Stimulated activated CD4-positive, alpha-beta T cell treated with anti-CD3 and anti-CD28 coated beads, Interleukin-1b, Interleukin-23, amount 100 ng/mL, for 4 hours (primary cell): Measurements from ENCODE around the gene DCST2.

Experiments used
- DNase-seq, 2 donors: peaks; one replicate each; pipeline ENCODE4 v3.0.0-alpha.2; 2020; ENCODE audit warnings: low read depth in 2 of 2

Gene DCST2

GRCh38 chr1:155033524-155033923, at the start of gene DCST2, which contains the start of gene DCST1:
Gene DCST2, minus strand, starts transcription at chr1:155033781. Its CDS starts 80 bp downstream, at chr1:155033701.
Gene DCST1, plus strand, starts transcription at chr1:155033824. Its CDS starts 213 bp downstream, at chr1:155034037.
- DNase-seq = no peak

- no peak for DNase-seq
These were observed 49.5 kb upstream of the DCST2 start for GRCh38 chr1:155083052-155083541.

GRCh38 chr1:155082301-155083051, 48.9 kb upstream of the DCST2 start:
- no peak for DNase-seq

GRCh38 chr1:155081472-155082300, 48.1 kb upstream of the DCST2 start:
- no peak for DNase-seq

GRCh38 chr1:155080312-155081228, 47.0 kb upstream of the DCST2 start:
- no peak for DNase-seq

- DNase-seq = no peak
These were observed 46.1 kb upstream of the DCST2 start for GRCh38 chr1:155079487-155080311.

- no peak for DNase-seq
These were observed 45.6 kb upstream of the DCST2 start for GRCh38 chr1:155079210-155079486.

GRCh38 chr1:155078469-155079209, 45.1 kb upstream of the DCST2 start, which contains the start of gene EFNA3:
Gene EFNA3, plus strand, starts transcription at chr1:155078837. Its CDS starts 105 bp downstream, at chr1:155078942.
- peak; percentile 62 to 66 for DNase-seq

- no peak for DNase-seq
These were observed 44.3 kb upstream of the DCST2 start for GRCh38 chr1:155077758-155078445.

- no peak for DNase-seq
These were observed 43.8 kb upstream of the DCST2 start for GRCh38 chr1:155077346-155077745.

- no peak for DNase-seq
These were observed 42.8 kb upstream of the DCST2 start for GRCh38 chr1:155076371-155076770.

GRCh38 chr1:155075535-155075934, 42.0 kb upstream of the DCST2 start:
- no peak for DNase-seq

GRCh38 chr1:155073377-155074242, 40.0 kb upstream of the DCST2 start:
- DNase-seq = no peak

GRCh38 chr1:155072531-155073289, 39.1 kb upstream of the DCST2 start:
- no peak for DNase-seq

- DNase-seq = no peak
These were observed 38.1 kb upstream of the DCST2 start for GRCh38 chr1:155071701-155072100.

- DNase-seq = peak in 1 of 2 donors; percentile 62
These were observed 37.4 kb upstream of the DCST2 start for GRCh38 chr1:155070721-155071569.

- no peak for DNase-seq
These were observed 36.6 kb upstream of the DCST2 start for GRCh38 chr1:155070158-155070621.
